Lower leg skin (tissue), 3 donors: ENCODE results near the gene IGSF5.

Source experiments
- POLR2A ChIP-seq, 2 donors: fragments of 450-650 bp; IDR thresholded peaks; one replicate each; pipeline ENCODE4 v1.6.1; 2016 to 2017; ENCODE audit warnings: antibody characterized with exemption in 2 of 2, mild to moderate bottlenecking in 1 of 2, moderate library complexity in 1 of 2
- TF ChIP-seq, protein P1 (sequence below), 3 donors: fragments of 450-650 bp; IDR thresholded peaks; one replicate each; pipeline ENCODE4 v1.5.1; 2016; ENCODE audit warnings: antibody characterized with exemption in 3 of 3, mild to moderate bottlenecking in 3 of 3, moderate library complexity in 2 of 3

DNA sequence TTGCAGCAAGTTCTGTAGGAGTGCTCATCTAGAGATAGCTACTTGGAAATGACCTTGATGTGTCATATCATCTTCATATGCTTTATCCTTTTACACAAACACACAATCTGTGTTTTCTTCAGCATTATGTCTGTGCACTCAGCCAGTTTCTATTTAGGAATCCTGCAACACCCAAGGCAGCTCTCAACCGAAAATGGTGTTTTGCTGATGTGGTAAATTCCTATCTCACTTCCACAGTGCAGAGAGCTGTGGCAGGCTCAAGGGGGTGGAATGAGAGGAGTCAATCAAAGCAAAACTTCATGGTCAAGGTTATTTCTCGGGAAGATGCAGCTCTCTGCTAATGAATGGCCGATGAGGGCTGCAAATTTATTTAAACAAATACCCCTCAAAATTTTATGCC, 59.3 kb downstream of the IGSF5 start:
- no peak for TF ChIP-seq POLR2A (IDR thresholded peaks at IDR 0.05)
- TF ChIP-seq, protein P1, sequence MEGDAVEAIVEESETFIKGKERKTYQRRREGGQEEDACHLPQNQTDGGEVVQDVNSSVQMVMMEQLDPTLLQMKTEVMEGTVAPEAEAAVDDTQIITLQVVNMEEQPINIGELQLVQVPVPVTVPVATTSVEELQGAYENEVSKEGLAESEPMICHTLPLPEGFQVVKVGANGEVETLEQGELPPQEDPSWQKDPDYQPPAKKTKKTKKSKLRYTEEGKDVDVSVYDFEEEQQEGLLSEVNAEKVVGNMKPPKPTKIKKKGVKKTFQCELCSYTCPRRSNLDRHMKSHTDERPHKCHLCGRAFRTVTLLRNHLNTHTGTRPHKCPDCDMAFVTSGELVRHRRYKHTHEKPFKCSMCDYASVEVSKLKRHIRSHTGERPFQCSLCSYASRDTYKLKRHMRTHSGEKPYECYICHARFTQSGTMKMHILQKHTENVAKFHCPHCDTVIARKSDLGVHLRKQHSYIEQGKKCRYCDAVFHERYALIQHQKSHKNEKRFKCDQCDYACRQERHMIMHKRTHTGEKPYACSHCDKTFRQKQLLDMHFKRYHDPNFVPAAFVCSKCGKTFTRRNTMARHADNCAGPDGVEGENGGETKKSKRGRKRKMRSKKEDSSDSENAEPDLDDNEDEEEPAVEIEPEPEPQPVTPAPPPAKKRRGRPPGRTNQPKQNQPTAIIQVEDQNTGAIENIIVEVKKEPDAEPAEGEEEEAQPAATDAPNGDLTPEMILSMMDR (IDR thresholded peaks at IDR 0.05): no peak
